Measurements from ENCODE around the gene NDUFB7. TPM values are rescaled to one million over a fixed set of nuclear protein-coding genes. Genes with fewer than 3 reads are reported as not detected.
"Not testable (repeated sequence)": the region's sequence is repeated elsewhere in the genome, so short reads cannot be mapped to it uniquely, and the experiment has no call there.

Gene NDUFB7
- total RNA-seq = 100 to 1,000 TPM in 1 of 2 donors, 10 to 100 TPM in 1; 79.7 to 132 TPM

- peak; percentile 96 for ATAC-seq (replicated peaks)
- H3K36me3 Mint-ChIP-seq (ENCODE audit: low read depth) = peaks cover 26% of the 10 kb centered on the region
- no peaks in the 10 kb centered on the region for H3K27me3 Mint-ChIP-seq
- peaks cover 17% of the 10 kb centered on the region for H3K4me1 Mint-ChIP-seq
- no peaks in the 10 kb centered on the region for H3K9me3 Mint-ChIP-seq
- peak within 1 kb of the TSS; percentile 94 for H3K4me3 Mint-ChIP-seq
- H3K27ac Mint-ChIP-seq = peak within 1 kb of the TSS; percentile 91
Measured at GRCh38 chr19:14571695-14572490, at the start of gene NDUFB7. Gene NDUFB7, minus strand, starts transcription at chr19:14572066. Its CDS starts 66 bp downstream, at chr19:14572000.

GRCh38 chr19:14619404-14619803, 47.5 kb upstream of the NDUFB7 start:
- no peaks in the 10 kb centered on the region for H3K4me1 Mint-ChIP-seq
- no peaks in the 10 kb centered on the region for H3K27me3 Mint-ChIP-seq
- no peaks in the 10 kb centered on the region for H3K9me3 Mint-ChIP-seq
- H3K4me3 Mint-ChIP-seq = no peak overlapping the region
- H3K27ac Mint-ChIP-seq = no peak overlapping the region
- no peak for ATAC-seq (replicated peaks)
- no peaks in the 10 kb centered on the region for H3K36me3 Mint-ChIP-seq (ENCODE audit: low read depth)

- no peaks in the 10 kb centered on the region for H3K36me3 Mint-ChIP-seq (ENCODE audit: low read depth)
- no peaks in the 10 kb centered on the region for H3K4me1 Mint-ChIP-seq
- no peaks in the 10 kb centered on the region for H3K9me3 Mint-ChIP-seq
- no peaks in the 10 kb centered on the region for H3K27me3 Mint-ChIP-seq
- H3K4me3 Mint-ChIP-seq = no peak overlapping the region
- ATAC-seq (replicated peaks) = no peak
- no peak overlapping the region for H3K27ac Mint-ChIP-seq
Measured at GRCh38 chr19:14616407-14616806, 44.5 kb upstream of the NDUFB7 start.

- H3K27ac Mint-ChIP-seq = no peak overlapping the region
- no peaks in the 10 kb centered on the region for H3K36me3 Mint-ChIP-seq (ENCODE audit: low read depth)
- ATAC-seq (replicated peaks) = no peak
- no peaks in the 10 kb centered on the region for H3K4me1 Mint-ChIP-seq
- no peaks in the 10 kb centered on the region for H3K27me3 Mint-ChIP-seq
- H3K9me3 Mint-ChIP-seq = no peaks in the 10 kb centered on the region
- H3K4me3 Mint-ChIP-seq = no peak overlapping the region
Measured at GRCh38 chr19:14615623-14616022, 43.8 kb upstream of the NDUFB7 start.

- Mint-ChIP-seq H3K4me1 (no peaks in the 10 kb centered on the region), H3K27me3 (no peaks in the 10 kb centered on the region), H3K36me3 (ENCODE audit: low read depth) (no peaks in the 10 kb centered on the region), H3K4me3 (no peak overlapping the region), H3K27ac (no peak overlapping the region), H3K9me3 (no peaks in the 10 kb centered on the region)
- ATAC-seq (replicated peaks) = no peak
Measured at GRCh38 chr19:14614099-14614412, 42.2 kb upstream of the NDUFB7 start.

- H3K4me3 Mint-ChIP-seq; H3K9me3 Mint-ChIP-seq; ATAC-seq (replicated peaks); H3K36me3 Mint-ChIP-seq (ENCODE audit: low read depth); H3K27ac Mint-ChIP-seq; H3K4me1 Mint-ChIP-seq; H3K27me3 Mint-ChIP-seq: not testable (repeated sequence)
Measured at GRCh38 chr19:14613399-14614098, 41.7 kb upstream of the NDUFB7 start.

- no peak for ATAC-seq (replicated peaks)
- H3K27ac Mint-ChIP-seq = no peak overlapping the region
- no peak overlapping the region for H3K4me3 Mint-ChIP-seq
- H3K36me3 Mint-ChIP-seq (ENCODE audit: low read depth) = no peaks in the 10 kb centered on the region
- H3K9me3 Mint-ChIP-seq = no peaks in the 10 kb centered on the region
- H3K27me3 Mint-ChIP-seq = no peaks in the 10 kb centered on the region
- no peaks in the 10 kb centered on the region for H3K4me1 Mint-ChIP-seq
Measured at GRCh38 chr19:14612657-14613056, 40.8 kb upstream of the NDUFB7 start.

- H3K4me3 Mint-ChIP-seq; H3K4me1 Mint-ChIP-seq; H3K27ac Mint-ChIP-seq; H3K9me3 Mint-ChIP-seq; H3K36me3 Mint-ChIP-seq (ENCODE audit: low read depth); H3K27me3 Mint-ChIP-seq; ATAC-seq (replicated peaks): not testable (repeated sequence)
Measured at GRCh38 chr19:14612242-14612641, 40.4 kb upstream of the NDUFB7 start.

GRCh38 chr19:14611051-14611450, 39.2 kb upstream of the NDUFB7 start:
- H3K27me3 Mint-ChIP-seq = no peaks in the 10 kb centered on the region
- ATAC-seq (replicated peaks) = no peak
- no peaks in the 10 kb centered on the region for H3K4me1 Mint-ChIP-seq
- no peaks in the 10 kb centered on the region for H3K9me3 Mint-ChIP-seq
- H3K36me3 Mint-ChIP-seq (ENCODE audit: low read depth) = no peaks in the 10 kb centered on the region
- H3K4me3 Mint-ChIP-seq = no peak overlapping the region
- H3K27ac Mint-ChIP-seq = no peak overlapping the region

- H3K36me3 Mint-ChIP-seq (ENCODE audit: low read depth) = no peaks in the 10 kb centered on the region
- H3K4me3 Mint-ChIP-seq = no peak overlapping the region
- H3K4me1 Mint-ChIP-seq = peaks cover 4% of the 10 kb centered on the region
- ATAC-seq (replicated peaks) = no peak
- no peaks in the 10 kb centered on the region for H3K27me3 Mint-ChIP-seq
- H3K27ac Mint-ChIP-seq = no peak overlapping the region
- H3K9me3 Mint-ChIP-seq = no peaks in the 10 kb centered on the region
Measured at GRCh38 chr19:14606627-14607026, 34.8 kb upstream of the NDUFB7 start.

- peak; percentile 79 for ATAC-seq (replicated peaks)
- Mint-ChIP-seq H3K36me3 (ENCODE audit: low read depth) (no peaks in the 10 kb centered on the region), H3K9me3 (no peaks in the 10 kb centered on the region), H3K4me1 (peaks cover 4% of the 10 kb centered on the region), H3K4me3 (peak overlapping the region; percentile 58), H3K27me3 (no peaks in the 10 kb centered on the region), H3K27ac (peak overlapping the region; percentile 86)
Measured at GRCh38 chr19:14603990-14604387, 32.1 kb upstream of the NDUFB7 start.

GRCh38 chr19:14599548-14600147, 27.8 kb upstream of the NDUFB7 start:
- Mint-ChIP-seq H3K4me1 (peaks cover 4% of the 10 kb centered on the region), H3K27me3 (no peaks in the 10 kb centered on the region), H3K36me3 (ENCODE audit: low read depth) (no peaks in the 10 kb centered on the region), H3K4me3 (no peak overlapping the region), H3K9me3 (peaks cover 6% of the 10 kb centered on the region), H3K27ac (no peak overlapping the region)
- no peak for ATAC-seq (replicated peaks)

- H3K9me3 Mint-ChIP-seq = peaks cover 6% of the 10 kb centered on the region
Measured at GRCh38 chr19:14595558-14595957, 23.7 kb upstream of the NDUFB7 start.

GRCh38 chr19:14589433-14589832, 17.6 kb upstream of the NDUFB7 start:
- H3K4me3 Mint-ChIP-seq; H3K27me3 Mint-ChIP-seq; H3K36me3 Mint-ChIP-seq (ENCODE audit: low read depth); H3K4me1 Mint-ChIP-seq; H3K9me3 Mint-ChIP-seq: not testable (repeated sequence)
- H3K27ac Mint-ChIP-seq = peak overlapping the region; percentile 65
- ATAC-seq (replicated peaks) = peak; percentile 67

More at GRCh38 chr19:14595558-14595957, 23.7 kb upstream of the NDUFB7 start:
- H3K36me3 Mint-ChIP-seq (ENCODE audit: low read depth) = no peaks in the 10 kb centered on the region
- no peaks in the 10 kb centered on the region for H3K4me1 Mint-ChIP-seq
- no peaks in the 10 kb centered on the region for H3K27me3 Mint-ChIP-seq
- no peak overlapping the region for H3K27ac Mint-ChIP-seq
- ATAC-seq (replicated peaks) = no peak
- H3K4me3 Mint-ChIP-seq = no peak overlapping the region

- Mint-ChIP-seq H3K4me3 (peak overlapping the region; percentile 61), H3K27ac (peak overlapping the region; percentile 94)
- H3K9me3 Mint-ChIP-seq; H3K36me3 Mint-ChIP-seq (ENCODE audit: low read depth); H3K4me1 Mint-ChIP-seq; H3K27me3 Mint-ChIP-seq: not testable (repeated sequence)
- ATAC-seq (replicated peaks) = peak; percentile 88
Measured at GRCh38 chr19:14585187-14585586, 13.3 kb upstream of the NDUFB7 start.
